SU-DHL-6 (cell line): ENCODE data around the gene CCDC24.

Source experiments
- H2AFZ ChIP-seq: fragments of 200-600 bp; sonication (generic); 2 replicates; pipeline ENCODE4 v1.6.1; 2014; ENCODE audit warnings: low read depth, mild to moderate bottlenecking, moderate library complexity, mixed read lengths, antibody characterized with exemption, low read length; ENCODE audit not compliant: severe bottlenecking
- H3F3A ChIP-seq: fragments of 200-600 bp; shearing (Covaris generic); 2 replicates; pipeline ENCODE4 v1.6.0; 2016; ENCODE audit warnings: antibody characterized with exemption, mild to moderate bottlenecking; ENCODE audit not compliant: insufficient read depth
- H3K27ac ChIP-seq: fragments of 200-600 bp; sonication (generic); 2 replicates; pipeline ENCODE4 v1.5.1; 2016; ENCODE audit warnings: low read depth, mild to moderate bottlenecking, low read length, moderate library complexity, mixed read lengths
- H3K27me3 ChIP-seq: fragments of 200-600 bp; sonication (generic), shearing (Covaris generic); 2 replicates; pipeline ENCODE4 v1.6.0; 2014; ENCODE audit warnings: mild to moderate bottlenecking, low read length
- H3K36me3 ChIP-seq: fragments of 200-600 bp; sonication (generic); 2 replicates; pipeline ENCODE4 v1.6.1; 2014; ENCODE audit warnings: mild to moderate bottlenecking, low read length, mixed read lengths
- H3K4me2 ChIP-seq: fragments of 300-600, 200-600 bp; shearing (Covaris generic), sonication (generic); 2 replicates; pipeline ENCODE4 v1.6.0; 2014; ENCODE audit warnings: low read length, low read depth, mild to moderate bottlenecking; ENCODE audit not compliant: poor library complexity, severe bottlenecking
- H3K4me3 ChIP-seq: fragments of 200-600 bp; sonication (generic); 2 replicates; pipeline ENCODE4 v1.5.1; 2014; ENCODE audit warnings: antibody characterized with exemption, low read length, mild to moderate bottlenecking, mixed read lengths; ENCODE audit not compliant: insufficient read depth, poor library complexity, severe bottlenecking
- H3K79me2 ChIP-seq: fragments of 200-600 bp; sonication (generic); 2 replicates; pipeline ENCODE4 v1.6.1; 2014; ENCODE audit warnings: mild to moderate bottlenecking, low read length, moderate library complexity; ENCODE audit not compliant: insufficient read depth
- H3K9ac ChIP-seq: fragments of 200-600 bp; sonication (generic); 2 replicates; pipeline ENCODE4 v1.7.0; 2014; ENCODE audit warnings: mild to moderate bottlenecking, low read length
- H3K9me2 ChIP-seq: fragments of 200-600 bp; sonication (generic); replicated peaks from 2 replicates; pipeline ENCODE4 v1.6.1; 2014; ENCODE audit warnings: low read length; ENCODE audit not compliant: insufficient read depth
- H3K9me3 ChIP-seq: fragments of 200-600 bp; sonication (generic); 2 replicates; pipeline ENCODE4 v1.6.1; 2014; ENCODE audit warnings: low read length, mixed read lengths; ENCODE audit not compliant: insufficient read depth
- H4K20me1 ChIP-seq: fragments of 200-600 bp; sonication (generic); 2 replicates; pipeline ENCODE4 v1.6.1; 2014; ENCODE audit warnings: low read depth, mild to moderate bottlenecking, antibody characterized with exemption, low read length, moderate library complexity, mixed read lengths
- CTCF ChIP-seq: fragments of 200-600 bp; sonication (generic); IDR thresholded peaks from one replicate; pipeline ENCODE4 v1.5.1; 2017; ENCODE audit warnings: antibody characterized with exemption, mild to moderate bottlenecking, low read length, moderate library complexity; ENCODE audit not compliant: insufficient read depth, poor library complexity, severe bottlenecking
- EZH2phosphoT487 ChIP-seq: fragments of 200-600 bp; sonication (generic), shearing (Covaris generic); conservative IDR thresholded peaks from 2 replicates; pipeline ENCODE4 v1.6.1; 2018; ENCODE audit warnings: mild to moderate bottlenecking, antibody characterized with exemption, low read length, moderate library complexity, mixed read lengths

The CCDC24 gene

GRCh38 chr1:44013949-44014348, 22.6 kb downstream of the CCDC24 start:
- TF ChIP-seq EZH2phosphoT487 (no peak), CTCF (no peak)
- H3F3A ChIP-seq = no peaks in the 10 kb centered on the region

GRCh38 chr1:44014365-44015104, 23.1 kb downstream of the CCDC24 start:
- Histone ChIP-seq H3K27ac (no peak overlapping the region), H3K36me3 (no peaks in the 10 kb centered on the region), H3K9me2 (no peaks in the 10 kb centered on the region), H3K4me2 (no peak overlapping the region), H3F3A (no peaks in the 10 kb centered on the region), H3K4me3 (no peak overlapping the region), H3K79me2 (no peaks in the 10 kb centered on the region), H3K9ac (no peak overlapping the region), H3K9me3 (no peaks in the 10 kb centered on the region), H3K27me3 (no peaks in the 10 kb centered on the region), H4K20me1 (no peaks in the 10 kb centered on the region), H2AFZ (no peak overlapping the region)
- TF ChIP-seq CTCF (no peak), EZH2phosphoT487 (no peak)

More at GRCh38 chr1:44013949-44014348, 22.6 kb downstream of the CCDC24 start:
- no peaks in the 10 kb centered on the region for H4K20me1 ChIP-seq
- no peak overlapping the region for H3K9ac ChIP-seq
- no peak overlapping the region for H3K4me3 ChIP-seq
- H3K27ac ChIP-seq = no peak overlapping the region
- H3K79me2 ChIP-seq = no peaks in the 10 kb centered on the region
- no peaks in the 10 kb centered on the region for H3K9me2 ChIP-seq
- no peaks in the 10 kb centered on the region for H3K27me3 ChIP-seq
- no peak overlapping the region for H2AFZ ChIP-seq
- H3K36me3 ChIP-seq = no peaks in the 10 kb centered on the region
- H3K4me2 ChIP-seq = no peak overlapping the region
- no peaks in the 10 kb centered on the region for H3K9me3 ChIP-seq

GRCh38 chr1:44015206-44015605, 23.8 kb downstream of the CCDC24 start:
- Histone ChIP-seq H3K27me3 (no peaks in the 10 kb centered on the region), H3K9me2 (no peaks in the 10 kb centered on the region), H2AFZ (no peak overlapping the region), H3K9me3 (no peaks in the 10 kb centered on the region), H3K4me3 (no peak overlapping the region), H3K79me2 (no peaks in the 10 kb centered on the region), H3F3A (no peaks in the 10 kb centered on the region), H3K9ac (no peak overlapping the region), H3K36me3 (no peaks in the 10 kb centered on the region), H4K20me1 (no peaks in the 10 kb centered on the region), H3K4me2 (no peak overlapping the region), H3K27ac (no peak overlapping the region)
- TF ChIP-seq CTCF = no peak
- TF ChIP-seq EZH2phosphoT487 = no peak
